Measurements from ENCODE around the gene TLE3.

The TLE3 gene

DNA sequence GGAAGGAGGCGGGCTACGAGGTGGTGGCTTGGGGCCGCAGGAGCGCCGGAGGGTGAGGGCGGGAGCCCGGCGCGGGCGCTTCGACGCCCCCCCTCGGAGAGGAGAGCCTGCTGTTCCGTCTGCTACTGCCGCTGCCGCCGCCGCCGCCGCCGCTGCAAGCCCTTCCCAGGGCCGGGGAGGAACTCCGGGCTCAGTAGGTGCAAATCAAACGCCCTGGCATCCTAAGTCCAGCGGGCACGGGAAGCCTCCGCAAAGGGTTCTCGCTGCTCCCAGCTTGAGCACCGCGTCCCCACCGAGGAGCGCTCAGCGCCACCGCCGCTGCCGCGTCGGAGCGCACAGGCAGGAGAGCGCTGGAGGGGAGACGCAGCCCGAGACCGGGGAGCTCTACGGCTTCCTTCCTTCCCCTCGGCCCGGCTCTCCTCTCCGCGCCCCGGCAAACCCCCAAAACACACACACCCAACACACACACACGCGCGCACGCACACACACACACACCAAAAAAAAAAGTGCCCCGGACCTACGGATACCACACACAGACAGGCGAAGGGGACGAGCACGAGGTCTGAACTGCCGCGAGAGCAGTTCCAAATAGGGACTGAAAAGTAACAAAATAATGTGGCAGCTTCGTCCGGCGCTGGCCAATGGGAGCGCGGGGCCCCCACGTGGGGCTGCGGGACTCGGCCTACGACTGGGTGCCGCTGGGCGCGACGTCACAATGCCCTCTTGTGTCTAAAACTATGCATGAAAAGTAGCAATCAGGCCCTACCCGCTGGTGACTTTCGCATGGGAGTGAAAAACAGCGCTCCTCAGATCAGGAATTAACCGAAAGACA, at the start of gene TLE3:
Gene TLE3, minus strand, starts transcription at position 597 of the 832 bp plus-strand sequence. CDS start 1,119 bp downstream, outside the sequence.
- DNase-seq (ENCODE audit: low read depth): peak; percentile 99
- peak within 1 kb of the TSS; percentile 88 for H3K4me3 ChIP-seq (replicated peaks; ENCODE audit: low read depth, low read length)
- TF ChIP-seq, protein P1, sequence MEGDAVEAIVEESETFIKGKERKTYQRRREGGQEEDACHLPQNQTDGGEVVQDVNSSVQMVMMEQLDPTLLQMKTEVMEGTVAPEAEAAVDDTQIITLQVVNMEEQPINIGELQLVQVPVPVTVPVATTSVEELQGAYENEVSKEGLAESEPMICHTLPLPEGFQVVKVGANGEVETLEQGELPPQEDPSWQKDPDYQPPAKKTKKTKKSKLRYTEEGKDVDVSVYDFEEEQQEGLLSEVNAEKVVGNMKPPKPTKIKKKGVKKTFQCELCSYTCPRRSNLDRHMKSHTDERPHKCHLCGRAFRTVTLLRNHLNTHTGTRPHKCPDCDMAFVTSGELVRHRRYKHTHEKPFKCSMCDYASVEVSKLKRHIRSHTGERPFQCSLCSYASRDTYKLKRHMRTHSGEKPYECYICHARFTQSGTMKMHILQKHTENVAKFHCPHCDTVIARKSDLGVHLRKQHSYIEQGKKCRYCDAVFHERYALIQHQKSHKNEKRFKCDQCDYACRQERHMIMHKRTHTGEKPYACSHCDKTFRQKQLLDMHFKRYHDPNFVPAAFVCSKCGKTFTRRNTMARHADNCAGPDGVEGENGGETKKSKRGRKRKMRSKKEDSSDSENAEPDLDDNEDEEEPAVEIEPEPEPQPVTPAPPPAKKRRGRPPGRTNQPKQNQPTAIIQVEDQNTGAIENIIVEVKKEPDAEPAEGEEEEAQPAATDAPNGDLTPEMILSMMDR (IDR thresholded peaks at IDR 0.05; ENCODE audit: low read length, missing control alignments): peak; percentile 31

DNA sequence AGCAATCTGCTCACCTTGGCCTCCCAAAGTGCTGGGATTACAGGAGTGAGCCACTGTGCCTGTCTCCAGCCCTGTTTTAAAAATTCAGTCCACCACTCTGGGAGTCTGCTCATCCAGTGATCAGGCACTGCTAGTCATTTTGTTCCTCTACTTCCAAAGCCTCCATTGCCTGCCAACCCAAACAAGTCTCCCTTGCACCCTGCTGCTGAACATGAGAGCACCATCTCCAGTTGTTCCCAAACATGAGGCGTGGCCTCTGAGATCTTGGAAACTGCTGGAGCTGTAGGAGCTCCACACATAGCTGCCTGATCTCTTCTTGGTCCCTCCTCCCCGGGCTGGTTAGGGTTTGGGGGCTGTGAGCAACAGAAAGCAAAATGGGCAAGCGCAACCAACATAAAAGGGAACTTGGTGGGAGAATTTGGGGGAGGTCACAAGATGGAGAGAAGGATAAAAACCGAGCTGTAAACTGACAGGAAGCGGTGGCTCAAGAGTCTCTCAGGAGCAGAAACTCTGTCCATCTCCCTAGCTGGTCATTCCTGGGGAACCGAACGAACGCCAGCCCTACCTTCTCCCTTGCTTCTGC, 49.6 kb upstream of the TLE3 start:
- TF ChIP-seq, protein P1 (IDR thresholded peaks at IDR 0.05; ENCODE audit: low read length, missing control alignments): no peak
- H3K4me3 ChIP-seq (replicated peaks; ENCODE audit: low read depth, low read length): no peak overlapping the region
- DNase-seq (ENCODE audit: low read depth): no peak

DNA sequence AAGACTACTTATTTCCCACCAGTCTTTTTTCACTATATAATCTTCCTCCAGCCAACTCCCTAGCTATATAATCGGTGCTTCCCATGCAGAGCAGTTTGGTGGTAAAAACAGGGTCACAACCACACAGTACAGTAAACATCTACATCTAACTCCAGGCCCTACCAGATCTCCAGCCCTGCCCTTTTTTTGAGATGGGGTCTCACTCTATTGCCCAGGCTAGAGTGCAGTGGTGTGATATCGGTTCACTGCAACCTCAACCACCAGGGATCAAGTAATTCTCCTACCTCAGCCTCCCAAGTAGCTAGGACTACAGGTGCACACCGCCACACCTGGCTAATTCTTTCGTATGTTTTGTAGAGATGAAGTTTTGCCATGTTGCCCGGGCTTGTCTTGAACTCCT, 49.1 kb upstream of the TLE3 start:
- H3K4me3 ChIP-seq (replicated peaks; ENCODE audit: low read depth, low read length): no peak overlapping the region
- no peak for DNase-seq (ENCODE audit: low read depth)
- TF ChIP-seq, protein P1 (IDR thresholded peaks at IDR 0.05; ENCODE audit: low read length, missing control alignments): no peak

DNA sequence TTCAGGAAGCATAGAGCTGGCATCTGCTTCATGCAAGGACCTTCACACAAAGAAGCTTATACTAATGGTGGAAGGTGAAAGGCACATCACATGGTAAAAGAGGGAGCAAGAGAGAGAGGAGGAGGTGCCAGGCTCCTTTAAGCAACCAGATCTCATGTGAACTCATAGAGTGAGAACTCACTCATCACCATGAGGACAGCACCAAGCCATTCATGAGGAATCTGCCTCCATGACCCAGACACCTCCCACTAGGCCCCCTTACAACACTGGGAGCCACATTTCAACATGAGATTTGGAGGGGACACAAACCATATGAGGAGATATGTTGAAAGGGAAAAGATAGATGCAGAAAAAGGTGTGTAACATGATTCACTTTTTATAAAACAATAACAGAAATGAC, 48.4 kb upstream of the TLE3 start:
- H3K4me3 ChIP-seq (replicated peaks; ENCODE audit: low read depth, low read length): no peak overlapping the region
- TF ChIP-seq, protein P1 (IDR thresholded peaks at IDR 0.05; ENCODE audit: low read length, missing control alignments): no peak
- DNase-seq (ENCODE audit: low read depth): no peak

DNA sequence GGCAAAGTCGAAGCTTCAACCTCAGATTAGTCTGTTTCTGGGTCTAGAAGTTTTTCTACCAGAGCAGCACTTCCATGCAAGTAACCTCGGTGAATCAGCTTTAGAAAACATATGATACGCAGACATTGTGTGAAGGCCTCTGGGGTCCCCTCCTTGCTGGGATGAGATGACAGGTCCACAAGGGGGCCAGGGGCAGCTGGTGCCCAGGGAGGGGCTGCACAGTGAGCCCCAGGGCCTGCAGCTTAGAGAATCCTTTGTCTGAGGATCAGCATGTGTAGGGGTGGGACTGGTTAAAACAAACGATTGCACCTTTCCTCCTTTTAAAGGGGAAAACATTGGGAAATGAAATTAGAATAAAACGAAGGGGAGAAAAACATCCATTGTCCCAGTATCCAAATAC, 47.5 kb upstream of the TLE3 start:
- TF ChIP-seq, protein P1 (IDR thresholded peaks at IDR 0.05; ENCODE audit: low read length, missing control alignments): no peak
- no peak overlapping the region for H3K4me3 ChIP-seq (replicated peaks; ENCODE audit: low read depth, low read length)
- no peak for DNase-seq (ENCODE audit: low read depth)

DNA sequence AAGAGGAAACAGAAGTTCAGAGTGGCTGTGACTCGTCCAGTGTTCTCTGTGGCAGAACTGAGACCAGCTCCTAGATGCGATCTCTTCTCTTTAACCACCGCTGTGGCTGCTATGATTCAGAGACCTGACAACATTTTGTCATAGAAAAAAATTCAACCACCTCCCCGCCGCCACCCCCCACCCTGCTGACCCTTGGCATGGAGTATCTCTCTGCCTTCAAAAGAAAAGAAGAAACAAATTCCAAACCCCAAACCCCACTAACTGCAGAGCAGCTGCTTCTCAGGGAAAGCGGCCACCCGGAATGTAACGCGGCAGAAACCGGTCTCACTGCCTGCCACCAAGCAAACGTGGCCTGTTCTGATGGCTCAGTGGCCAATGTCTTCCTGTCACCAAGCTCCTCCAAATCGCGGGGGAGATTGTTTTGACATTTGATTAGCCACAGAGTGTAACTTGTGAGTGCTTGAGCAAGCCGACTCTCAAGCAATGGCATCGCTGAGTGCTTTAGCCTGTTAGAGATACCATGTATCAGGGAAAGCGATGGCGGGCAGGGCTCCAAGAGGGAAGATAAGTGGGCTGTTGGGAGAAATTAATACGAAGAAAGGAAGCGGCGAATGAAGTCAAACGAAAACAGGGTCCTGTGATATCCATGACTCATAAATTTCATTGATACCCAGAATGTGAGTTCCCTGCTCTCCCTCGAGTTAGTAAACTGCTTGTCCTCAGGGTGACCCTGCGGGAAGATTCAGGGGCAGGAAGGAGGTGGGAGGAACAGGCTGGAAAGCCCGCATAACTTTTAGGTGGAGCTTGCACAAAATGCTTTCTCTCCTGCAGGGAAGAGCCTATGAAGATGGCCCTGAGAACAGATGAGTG, 44.8 kb upstream of the TLE3 start:
- DNase-seq (ENCODE audit: low read depth): peak; percentile 92
- TF ChIP-seq, protein P1 (IDR thresholded peaks at IDR 0.05; ENCODE audit: low read length, missing control alignments): no peak

More for the DNA sequence above, 44.8 kb upstream of the TLE3 start:
- H3K4me3 ChIP-seq (replicated peaks; ENCODE audit: low read depth, low read length): peak overlapping the region; percentile 8

All from fibroblast of pulmonary artery (primary cell).